Keratinocyte (primary cell): ENCODE data around the gene CHST1. TPM values are rescaled to one million over a fixed set of nuclear protein-coding genes. Genes with fewer than 3 reads are reported as not detected.

Experiments used
- DNase-seq: peaks from one replicate; pipeline ENCODE4 v3.0.0-alpha.2; 2011; ENCODE audit warnings: low read depth, missing footprints, low spot score
- FAIRE-seq: peaks from 2 replicates; lab custom pipeline; 2011; peaks lifted over from hg19 to GRCh38; lab: Jason Lieb, UNC
- H2AFZ ChIP-seq: 2 replicates; pipeline ENCODE4 v1.6.0; 2012; ENCODE audit warnings: low read length, control low read depth, inconsistent platforms; ENCODE audit not compliant: control insufficient read depth
- H3K27ac ChIP-seq: 2 replicates; pipeline ENCODE4 v1.5.1; 2011; ENCODE audit warnings: low read length; ENCODE audit not compliant: control insufficient read depth, insufficient read depth
- H3K27me3 ChIP-seq: 3 replicates; pipeline ENCODE4 v1.6.0; 2011; ENCODE audit warnings: low read length; ENCODE audit not compliant: control insufficient read depth, insufficient read depth; ENCODE audit errors: extremely low read depth
- H3K36me3 ChIP-seq, 2 experiments: 2 replicates in 1 of 2; 3 replicates in 1 of 2; pipeline ENCODE4 v1.5.1; 2011; ENCODE audit warnings: low read length in 2 of 2, mild to moderate bottlenecking in 1 of 2; ENCODE audit not compliant: control insufficient read depth in 2 of 2, insufficient read depth in 2 of 2; ENCODE audit errors: extremely low read depth in 1 of 2
- H3K4me1 ChIP-seq: 3 replicates; pipeline ENCODE4 v1.5.1; 2011; ENCODE audit warnings: low read length; ENCODE audit not compliant: control insufficient read depth, insufficient read depth; ENCODE audit errors: extremely low read depth
- H3K4me2 ChIP-seq: 3 replicates; pipeline ENCODE4 v1.6.0; 2011; ENCODE audit warnings: low read depth, low read length; ENCODE audit not compliant: control insufficient read depth, insufficient read depth; ENCODE audit errors: extremely low read depth
- H3K4me3 ChIP-seq, 3 experiments: fragments of 200-600 bp in 1 of 3; sonication (generic) in 1 of 3; 2 replicates in 2 of 3; 3 replicates in 1 of 3; pipeline ENCODE4 v1.5.1; 2011 to 2016; ENCODE audit warnings: low read length in 3 of 3, mild to moderate bottlenecking in 3 of 3, control low read depth in 2 of 3, inconsistent platforms in 1 of 3, low read depth in 1 of 3, mixed read lengths in 1 of 3, mixed run types in 1 of 3, moderate library complexity in 1 of 3; ENCODE audit not compliant: control insufficient read depth in 2 of 3, insufficient read depth in 2 of 3; ENCODE audit errors: extremely low read depth in 1 of 3
- H3K79me2 ChIP-seq: 2 replicates; pipeline ENCODE4 v1.6.0; 2012; ENCODE audit warnings: low read length; ENCODE audit not compliant: control insufficient read depth, insufficient read depth
- H3K9ac ChIP-seq: 3 replicates; pipeline ENCODE4 v1.6.0; 2011; ENCODE audit warnings: low read length; ENCODE audit not compliant: control insufficient read depth, insufficient read depth; ENCODE audit errors: extremely low read depth
- H3K9me1 ChIP-seq: 3 replicates; pipeline ENCODE4 v1.6.0; 2011; ENCODE audit warnings: low read length; ENCODE audit not compliant: control insufficient read depth, insufficient read depth; ENCODE audit errors: extremely low read depth
- H3K9me3 ChIP-seq: 2 replicates; pipeline ENCODE4 v1.5.1; 2012; ENCODE audit warnings: low read depth, low read length; ENCODE audit not compliant: control insufficient read depth
- H4K20me1 ChIP-seq: 3 replicates; pipeline ENCODE4 v1.6.0; 2011; ENCODE audit warnings: low read length; ENCODE audit not compliant: control insufficient read depth, insufficient read depth; ENCODE audit errors: extremely low read depth
- CTCF ChIP-seq, 3 experiments: IDR thresholded peaks in 1 of 3; conservative IDR thresholded peaks in 1 of 3; optimal IDR thresholded peaks in 1 of 3; 2 replicates in 2 of 3; 3 replicates in 1 of 3; pipeline versions ENCODE3 to v1.5.1; 2011; ENCODE audit warnings: low read length in 3 of 3, mild to moderate bottlenecking in 3 of 3, moderate library complexity in 2 of 3, control low read depth in 1 of 3, inconsistent platforms in 1 of 3; ENCODE audit not compliant: insufficient read depth in 2 of 3; ENCODE audit errors: extremely low read depth in 1 of 3
- EZH2 ChIP-seq: IDR thresholded peaks from one replicate; pipeline ENCODE4 v1.6.1; 2012; ENCODE audit warnings: inconsistent platforms, mild to moderate bottlenecking, low read length, moderate library complexity
- dilution Hi-C: fragments of 300-500 bp; cut with MboI; formaldehyde crosslinking; loops from one replicate; pipeline ENCODE4 v1.7.0; 2020; ENCODE audit warnings: low sequenced_read_pairs; ENCODE audit not compliant: extremely low pct_ligation_motif_present
- polyA plus RNA-seq, 5 experiments: library from polyadenylated mRNA; depleted of rRNA in 3 of 5; stranded (reverse) in 3 of 5; stranded (forward) in 1 of 5; unstranded in 1 of 5; fragments of >200 nt; gene quantifications; 1 replicate in 1 of 5; 2 replicates in 3 of 5; 3 replicates in 1 of 5; pipeline versions ENCODE4 v1.2.1 to v1.2.3, GENCODE V29; 2011 to 2012; ENCODE audit warnings: missing spikeins in 2 of 5, low read depth in 1 of 5, low replicate concordance in 1 of 5

Gene CHST1
- polyA plus RNA-seq, 1 donor (not counting 4 experiments of a cell fraction or from before 2014, with no cell fraction given): not detected

GRCh38 chr11:45673441-45673840 lies 8.0 kb upstream of the CHST1 start:
- no peaks in the 10 kb centered on the region for H3K79me2 ChIP-seq
- H3K9ac ChIP-seq: no peak overlapping the region
- no peak overlapping the region for H3K4me3 ChIP-seq
- no peaks in the 10 kb centered on the region for H4K20me1 ChIP-seq
- no peaks in the 10 kb centered on the region for H3K36me3 ChIP-seq
- H2AFZ ChIP-seq: no peak overlapping the region
- peaks cover 10% of the 10 kb centered on the region for H3K27me3 ChIP-seq
- H3K9me1 ChIP-seq: no peaks in the 10 kb centered on the region
- no peaks in the 10 kb centered on the region for H3K9me3 ChIP-seq
- FAIRE-seq (no peak), DNase-seq (no peak)
- H3K4me1 ChIP-seq: no peaks in the 10 kb centered on the region
- TF ChIP-seq CTCF (optimal IDR thresholded peaks at IDR 0.05 in 1 of 3, IDR thresholded peaks at IDR 0.05 in 1 of 3, conservative IDR thresholded peaks at IDR 0.05 in 1 of 3; ENCODE audit: extremely low read depth in 1 of 3, insufficient read depth in 2 of 3, low read length in 3 of 3): no peak
- no peak for TF ChIP-seq EZH2
- dilution Hi-C loops: no loop called here
- no peak overlapping the region for H3K27ac ChIP-seq
- no peak overlapping the region for H3K4me2 ChIP-seq

- H2AFZ ChIP-seq: no peak overlapping the region
- FAIRE-seq (no peak), DNase-seq (no peak)
- dilution Hi-C loops: no loop called here
- no peaks in the 10 kb centered on the region for H3K9me3 ChIP-seq
- no peak overlapping the region for H3K27ac ChIP-seq
- no peaks in the 10 kb centered on the region for H4K20me1 ChIP-seq
- no peaks in the 10 kb centered on the region for H3K4me1 ChIP-seq
- no peaks in the 10 kb centered on the region for H3K36me3 ChIP-seq
- H3K4me3 ChIP-seq: no peak overlapping the region
- TF ChIP-seq EZH2: no peak
- TF ChIP-seq CTCF (optimal IDR thresholded peaks at IDR 0.05 in 1 of 3, IDR thresholded peaks at IDR 0.05 in 1 of 3, conservative IDR thresholded peaks at IDR 0.05 in 1 of 3; ENCODE audit: extremely low read depth in 1 of 3, insufficient read depth in 2 of 3, low read length in 3 of 3): no peak
- no peaks in the 10 kb centered on the region for H3K9me1 ChIP-seq
- H3K4me2 ChIP-seq: no peak overlapping the region
- H3K9ac ChIP-seq: no peak overlapping the region
- peaks cover 10% of the 10 kb centered on the region for H3K27me3 ChIP-seq
- no peaks in the 10 kb centered on the region for H3K79me2 ChIP-seq
Measured at GRCh38 chr11:45672593-45672992, 7.2 kb upstream of the CHST1 start.
